Measurements from ENCODE around the gene HMGXB4. TPM values are rescaled to one million over a fixed set of nuclear protein-coding genes. Genes with fewer than 3 reads are reported as not detected.
A peak's percentile ranks its signal among the peaks of the same experiment; 100 is the strongest.

Gene HMGXB4
- total RNA-seq, 1 donor from 2014 or later: 17.5 TPM

GRCh38 chr22:35310556-35311550, 53.6 kb downstream of the HMGXB4 start:
- no peak for DNase-seq (ENCODE audit: low read depth, low spot score)

- DNase-seq (ENCODE audit: low read depth, low spot score): no peak
Measured at GRCh38 chr22:35311551-35311999, 54.3 kb downstream of the HMGXB4 start.

GRCh38 chr22:35312198-35313059, 55.1 kb downstream of the HMGXB4 start:
- no peak for DNase-seq (ENCODE audit: low read depth, low spot score)

GRCh38 chr22:35313311-35314121, 56.2 kb downstream of the HMGXB4 start:
- DNase-seq (ENCODE audit: low read depth, low spot score): peak; percentile 85

- no peak for DNase-seq (ENCODE audit: low read depth, low spot score)
Measured at GRCh38 chr22:35314161-35314942, 57.1 kb downstream of the HMGXB4 start.

- DNase-seq (ENCODE audit: low read depth, low spot score): no peak
Measured at GRCh38 chr22:35315141-35315854, 58.0 kb downstream of the HMGXB4 start.

- no peak for DNase-seq (ENCODE audit: low read depth, low spot score)
Measured at GRCh38 chr22:35315855-35316745, 58.8 kb downstream of the HMGXB4 start.

- DNase-seq (ENCODE audit: low read depth, low spot score): no peak
Measured at GRCh38 chr22:35316751-35317150, 59.5 kb downstream of the HMGXB4 start.

- DNase-seq (ENCODE audit: low read depth, low spot score): no peak
Measured at GRCh38 chr22:35317680-35318290, 60.5 kb downstream of the HMGXB4 start.

GRCh38 chr22:35318346-35319215, 61.3 kb downstream of the HMGXB4 start:
- DNase-seq (ENCODE audit: low read depth, low spot score): no peak

GRCh38 chr22:35319244-35319985, 62.1 kb downstream of the HMGXB4 start:
- DNase-seq (ENCODE audit: low read depth, low spot score): no peak

- no peak for DNase-seq (ENCODE audit: low read depth, low spot score)
Measured at GRCh38 chr22:35322126-35322525, 64.8 kb downstream of the HMGXB4 start.

- DNase-seq (ENCODE audit: low read depth, low spot score): no peak
Measured at GRCh38 chr22:35322893-35323292, 65.6 kb downstream of the HMGXB4 start.

GRCh38 chr22:35323305-35323704, 66.0 kb downstream of the HMGXB4 start:
- DNase-seq (ENCODE audit: low read depth, low spot score): no peak

GRCh38 chr22:35324067-35324466, 66.8 kb downstream of the HMGXB4 start:
- DNase-seq (ENCODE audit: low read depth, low spot score): no peak

GRCh38 chr22:35324762-35325161, 67.5 kb downstream of the HMGXB4 start:
- no peak for DNase-seq (ENCODE audit: low read depth, low spot score)

GRCh38 chr22:35325209-35325608, 67.9 kb downstream of the HMGXB4 start:
- no peak for DNase-seq (ENCODE audit: low read depth, low spot score)
